K562 (cell line): ENCODE data around the gene RABGAP1L. TPM values are rescaled to one million over a fixed set of nuclear protein-coding genes. Genes with fewer than 3 reads are reported as not detected.

Experiments used
- ATAC-seq: fragments of 200-7000 bp; cut with Tn5 transposase; 3 replicates; pipeline ENCODE4 v1.9.1; 2020; ENCODE audit warnings: moderate library complexity
- BruUV-seq: library from RNA; stranded (reverse); fragments of 400-500 nt; replicated peaks from 2 replicates; lab custom pipeline; 2021; lab: Mats Ljungman, UMichigan
- CTCF ChIA-PET: fragments of 300-600 bp; formaldehyde crosslinking; extraction: SDS; loops from one replicate; lab custom pipeline; 2021; ENCODE audit warnings: low intra/inter-chr PET ratio; lab: Yijun Ruan, JAX
- POLR2A ChIA-PET: fragments of 300-600, 350-650 bp; sonication (Branson Sonifier 250); formaldehyde crosslinking; extraction: SDS; loops from one replicate; lab custom pipeline; 2021; ENCODE audit warnings: antibody characterized with exemption, inconsistent platforms; lab: Yijun Ruan, JAX
- DNase-seq, 4 experiments: peaks; one replicate each; pipeline versions ENCODE4 v3.0.0 to v3.0.0-alpha.2; 2011 to 2018; ENCODE audit warnings: low spot score in 3 of 4, mixed read lengths in 3 of 4; ENCODE audit errors: extremely low read depth in 1 of 4
- FAIRE-seq: peaks from 2 replicates; lab custom pipeline; 2011; peaks lifted over from hg19 to GRCh38; lab: Jason Lieb, UNC
- H2AFZ ChIP-seq: 2 replicates; pipeline ENCODE4 v1.6.0; 2011; ENCODE audit warnings: low read depth, low read length, control low read depth, inconsistent platforms
- H3K27ac ChIP-seq: fragments of 200-600 bp; 3 replicates; pipeline ENCODE4 v1.8.0; 2011; ENCODE audit warnings: low read depth, mild to moderate bottlenecking, control low read depth, inconsistent platforms, low read length, moderate library complexity, mixed read lengths; ENCODE audit errors: extremely low read depth
- H3K27me3 ChIP-seq, 2 experiments: fragments of 300-600 bp in 1 of 2; 2 replicates in 1 of 2; 3 replicates in 1 of 2; pipeline versions ENCODE4 v1.6.0 to v1.8.0; 2011; ENCODE audit warnings: inconsistent platforms in 2 of 2, low read length in 2 of 2, mild to moderate bottlenecking in 1 of 2, mixed read lengths in 1 of 2, moderate library complexity in 1 of 2; ENCODE audit not compliant: control insufficient read depth in 2 of 2, insufficient read depth in 2 of 2
- H3K36me3 ChIP-seq: fragments of 300-600 bp; 3 replicates; pipeline ENCODE4 v1.8.0; 2011; ENCODE audit warnings: mild to moderate bottlenecking, low read length, inconsistent platforms; ENCODE audit not compliant: control insufficient read depth, insufficient read depth
- H3K4me1 ChIP-seq, 2 experiments: fragments of 200-600 bp in 1 of 2; replicated peaks in 1 of 2; 2 replicates in 1 of 2; 3 replicates in 1 of 2; pipeline versions ENCODE4 v1.5.1 to v1.8.0; 2011; ENCODE audit warnings: inconsistent platforms in 2 of 2, low read length in 2 of 2, mild to moderate bottlenecking in 1 of 2, mixed read lengths in 1 of 2, moderate library complexity in 1 of 2; ENCODE audit not compliant: control insufficient read depth in 2 of 2, insufficient read depth in 2 of 2
- H3K4me2 ChIP-seq: 2 replicates; pipeline ENCODE4 v1.6.1; 2011; ENCODE audit warnings: low read length, control low read depth, inconsistent platforms, mixed read lengths; ENCODE audit not compliant: insufficient read depth
- H3K4me3 ChIP-seq: fragments of 200-600 bp; sonication (generic), shearing (Covaris generic); 2 replicates; pipeline ENCODE4 v1.5.1; 2016; ENCODE audit warnings: control low read depth, inconsistent platforms
- H3K79me2 ChIP-seq: fragments of 200-600 bp; 3 replicates; pipeline ENCODE4 v1.8.0; 2011; ENCODE audit warnings: low read length, inconsistent platforms; ENCODE audit not compliant: control insufficient read depth, insufficient read depth
- H3K9ac ChIP-seq, 2 experiments: 2 replicates each; pipeline versions ENCODE4 v1.6.0 to v1.6.1; 2011; ENCODE audit warnings: low read depth in 2 of 2, low read length in 2 of 2, control low read depth in 1 of 2, inconsistent platforms in 1 of 2, mild to moderate bottlenecking in 1 of 2, mixed read lengths in 1 of 2; ENCODE audit not compliant: insufficient read depth in 1 of 2
- H3K9me1 ChIP-seq: one replicate; pipeline ENCODE4 v1.6.0; 2011; ENCODE audit warnings: inconsistent platforms, mild to moderate bottlenecking, low read length, moderate library complexity; ENCODE audit not compliant: control insufficient read depth, insufficient read depth
- H3K9me3 ChIP-seq: replicated peaks from 2 replicates; pipeline ENCODE4 v1.5.1; 2011; ENCODE audit warnings: low read depth, low read length, inconsistent platforms; ENCODE audit not compliant: control insufficient read depth, insufficient read depth
- H4K20me1 ChIP-seq: replicated peaks from 2 replicates; pipeline ENCODE4 v1.6.1; 2011; ENCODE audit warnings: low read length, inconsistent platforms, mixed read lengths; ENCODE audit not compliant: control insufficient read depth, insufficient read depth
- HDAC8 ChIP-seq: fragments of 450-650 bp; IDR thresholded peaks from 2 replicates; pipeline ENCODE4 v1.6.1; 2016; ENCODE audit warnings: mild to moderate bottlenecking, missing genetic modification characterization, moderate library complexity, missing compliant biosample characterization
- RAD21 ChIP-seq, 2 experiments: fragments of 250-450 bp in 1 of 2; fragments of 450-650 bp in 1 of 2; sonication (Bioruptor Pico) in 1 of 2; formaldehyde crosslinking in 1 of 2; IDR thresholded peaks in 1 of 2; conservative IDR thresholded peaks in 1 of 2; 2 replicates each; pipeline versions ENCODE4 v1.4.0 to v1.8.0; 2020 to 2022; ENCODE audit warnings: mild to moderate bottlenecking in 2 of 2, moderate library complexity in 1 of 2
- RNF2 ChIP-seq: sonication (generic); IDR thresholded peaks from 2 replicates; pipeline ENCODE4 v1.6.1; 2016
- TBP ChIP-seq: optimal IDR thresholded peaks from 2 replicates; pipeline ENCODE3; 2011; ENCODE audit warnings: low read depth, low read length, improper control_type of control experiment
- ZFP1 ChIP-seq: fragments of 450-650 bp; formaldehyde crosslinking; IDR thresholded peaks from 2 replicates; pipeline ENCODE4 v1.4.0; 2020; ENCODE audit warnings: mild to moderate bottlenecking, mixed read lengths
- ZNF146 ChIP-seq: IDR thresholded peaks from one replicate; pipeline ENCODE4 v1.6.1; 2018; ENCODE audit warnings: missing compliant biosample characterization; ENCODE audit not compliant: unreplicated experiment
- ZNF184 ChIP-seq: sonication (generic); formaldehyde crosslinking; IDR thresholded peaks from 2 replicates; pipeline ENCODE4 v1.5.0; 2020; ENCODE audit warnings: missing genetic modification reagents
- WGBS: fragments of 100-300 bp; shearing (Covaris generic); methylation state at CpG from one replicate; pipeline ENCODE4 v1.1.6; 2016; ENCODE audit warnings: low coverage, mixed read lengths; ENCODE audit not compliant: insufficient coverage; ENCODE audit errors: missing lambda C conversion rate; 5-methylcytosine and 5-hydroxymethylcytosine counted together
- in situ Hi-C: fragments of 300-500 bp; cut with MboI; formaldehyde crosslinking; loops from 4 replicates; pipeline ENCODE4 v1.15.0; 2018; ENCODE audit warnings: inconsistent platforms, mixed read lengths
- intact Hi-C: fragments of 100-400 bp; cut with micrococcal nuclease; formaldehyde crosslinking; loops from 2 replicates; pipeline ENCODE4 v1.14.2; 2022
- polyA plus RNA-seq, 8 experiments: library from polyadenylated mRNA; depleted of rRNA in 4 of 8; stranded (reverse) in 5 of 8; unstranded in 3 of 8; fragments of >200 nt; fragmentation: Nextera tagmentation in 2 of 8; fragmentation: Illumina TruSeq in 1 of 8; extraction: Ambion mirVana in 2 of 8; extraction: Trizol in 1 of 8; gene quantifications; 2 replicates each; pipeline versions ENCODE4 v1.2.1 to v1.2.3, GENCODE V29; 2011 to 2014; ENCODE audit warnings: inconsistent platforms in 1 of 8, missing spikeins in 1 of 8
- total RNA-seq, 7 experiments: library from RNA; depleted of rRNA in 6 of 7; stranded (reverse); fragments of >200 nt in 6 of 7; fragmentation: Illumina TruSeq in 2 of 7; extraction: Trizol in 2 of 7; gene quantifications; 2 replicates each; pipeline versions ENCODE4 v1.2.1 to v1.2.3, GENCODE V29; 2011 to 2021; ENCODE audit warnings: low replicate concordance in 1 of 7
- TF ChIP-seq, protein P1 (sequence below): fragments of 450-650 bp; IDR thresholded peaks from 2 replicates; pipeline ENCODE4 v1.6.1; 2018; ENCODE audit not compliant: partially characterized antibody
- TF ChIP-seq, protein P2 (sequence below): IDR thresholded peaks from 2 replicates; pipeline ENCODE4 v1.6.1; 2012; ENCODE audit warnings: low read depth, low read length, improper control_type of control experiment, borderline replicate concordance
- TF ChIP-seq, protein P3 (sequence below): fragments of 250-450 bp; sonication (Bioruptor Pico); IDR thresholded peaks from 2 replicates; pipeline ENCODE4 v1.8.0; 2022; ENCODE audit warnings: inconsistent platforms, mild to moderate bottlenecking, moderate library complexity, borderline replicate concordance
- TF ChIP-seq, protein P4 (sequence below): fragments of 250-450 bp; sonication (Bioruptor Pico); IDR thresholded peaks from 2 replicates; pipeline ENCODE4 v1.5.0; 2021; ENCODE audit warnings: mild to moderate bottlenecking, borderline replicate concordance

RABGAP1L gene
- total and polyA plus RNA-seq, 9 of the 15 experiments (the other 6 are each of a cell fraction or from before 2014, with no cell fraction given): 16.5 to 44.9 (median 26.7) TPM

DNA sequence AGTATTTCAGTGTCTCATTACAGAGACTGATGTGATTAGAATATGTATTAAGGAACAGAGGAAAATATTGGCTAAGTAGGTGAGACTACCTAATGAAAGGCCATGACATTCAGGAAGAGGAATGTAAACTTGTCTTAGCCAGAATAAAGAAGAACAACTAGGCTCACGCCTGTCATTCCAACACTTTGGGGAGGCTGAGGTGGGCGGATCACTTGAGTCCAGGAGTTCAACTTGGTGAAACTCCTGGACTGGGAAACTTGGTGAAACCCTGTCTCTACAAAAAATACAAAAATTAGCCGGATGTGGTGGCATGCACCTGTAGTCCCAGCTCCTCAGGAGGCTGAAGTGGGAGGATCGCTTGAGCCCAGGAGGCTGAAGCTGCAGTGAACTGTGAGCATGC is 825.6 kb downstream of the RABGAP1L start:
- ChIA-PET CTCF (no interaction called here), POLR2A (interaction anchor here (0.7 to 7.5 kb wide), 2 partner anchors 15 to 224 kb away, joined by 3 to 60 read pairs; partner anchors contain the start of gene CACYBP)
- H3K9me1 ChIP-seq: no peaks in the 10 kb centered on the region
- DNase-seq: no peak
- no peak for FAIRE-seq
- WGBS: 77% methylated on average over 4 of the region's 4 CpGs
- no peaks in the 10 kb centered on the region for H4K20me1 ChIP-seq
- no peaks in the 10 kb centered on the region for H3K4me1 ChIP-seq
- H3K9me3 ChIP-seq: no peaks in the 10 kb centered on the region; the same call in 1 of the 2 replicates
- no TSS peak for BruUV-seq
- H2AFZ ChIP-seq: no peak overlapping the region
- intact Hi-C loops (no loop called here), in situ Hi-C loops (loop anchor here (10.0 to 25.0 kb wide), 2 partner anchors 100 to 723 kb away; no protein-coding TSS in a partner anchor)
- no peak overlapping the region for H3K9ac ChIP-seq
- H3K27me3 ChIP-seq: no peaks in the 10 kb centered on the region
- H3K4me2 ChIP-seq: no peak overlapping the region
- TF ChIP-seq RNF2 (no peak), ZNF184 (CRISPR knock-in tag) (no peak), ZNF146 (CRISPR knock-in tag) (no peak), TBP (no peak), ZFP1 (CRISPR knock-in tag) (no peak), RAD21 (CRISPR knock-in tag; conservative IDR thresholded peaks at IDR 0.05 in 1 of 2, IDR thresholded peaks at IDR 0.05 in 1 of 2) (no peak), HDAC8 (no peak)
- TF ChIP-seq, protein P1, sequence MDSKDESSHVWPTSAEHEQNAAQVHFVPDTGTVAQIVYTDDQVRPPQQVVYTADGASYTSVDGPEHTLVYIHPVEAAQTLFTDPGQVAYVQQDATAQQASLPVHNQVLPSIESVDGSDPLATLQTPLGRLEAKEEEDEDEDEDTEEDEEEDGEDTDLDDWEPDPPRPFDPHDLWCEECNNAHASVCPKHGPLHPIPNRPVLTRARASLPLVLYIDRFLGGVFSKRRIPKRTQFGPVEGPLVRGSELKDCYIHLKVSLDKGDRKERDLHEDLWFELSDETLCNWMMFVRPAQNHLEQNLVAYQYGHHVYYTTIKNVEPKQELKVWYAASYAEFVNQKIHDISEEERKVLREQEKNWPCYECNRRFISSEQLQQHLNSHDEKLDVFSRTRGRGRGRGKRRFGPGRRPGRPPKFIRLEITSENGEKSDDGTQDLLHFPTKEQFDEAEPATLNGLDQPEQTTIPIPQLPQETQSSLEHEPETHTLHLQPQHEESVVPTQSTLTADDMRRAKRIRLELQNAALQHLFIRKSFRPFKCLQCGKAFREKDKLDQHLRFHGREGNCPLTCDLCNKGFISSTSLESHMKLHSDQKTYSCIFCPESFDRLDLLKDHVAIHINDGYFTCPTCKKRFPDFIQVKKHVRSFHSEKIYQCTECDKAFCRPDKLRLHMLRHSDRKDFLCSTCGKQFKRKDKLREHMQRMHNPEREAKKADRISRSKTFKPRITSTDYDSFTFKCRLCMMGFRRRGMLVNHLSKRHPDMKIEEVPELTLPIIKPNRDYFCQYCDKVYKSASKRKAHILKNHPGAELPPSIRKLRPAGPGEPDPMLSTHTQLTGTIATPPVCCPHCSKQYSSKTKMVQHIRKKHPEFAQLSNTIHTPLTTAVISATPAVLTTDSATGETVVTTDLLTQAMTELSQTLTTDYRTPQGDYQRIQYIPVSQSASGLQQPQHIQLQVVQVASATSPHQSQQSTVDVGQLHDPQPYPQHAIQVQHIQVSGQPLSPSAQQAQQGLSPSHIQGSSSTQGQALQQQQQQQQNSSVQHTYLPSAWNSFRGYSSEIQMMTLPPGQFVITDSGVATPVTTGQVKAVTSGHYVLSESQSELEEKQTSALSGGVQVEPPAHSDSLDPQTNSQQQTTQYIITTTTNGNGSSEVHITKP: no peak
- TF ChIP-seq, protein P2, sequence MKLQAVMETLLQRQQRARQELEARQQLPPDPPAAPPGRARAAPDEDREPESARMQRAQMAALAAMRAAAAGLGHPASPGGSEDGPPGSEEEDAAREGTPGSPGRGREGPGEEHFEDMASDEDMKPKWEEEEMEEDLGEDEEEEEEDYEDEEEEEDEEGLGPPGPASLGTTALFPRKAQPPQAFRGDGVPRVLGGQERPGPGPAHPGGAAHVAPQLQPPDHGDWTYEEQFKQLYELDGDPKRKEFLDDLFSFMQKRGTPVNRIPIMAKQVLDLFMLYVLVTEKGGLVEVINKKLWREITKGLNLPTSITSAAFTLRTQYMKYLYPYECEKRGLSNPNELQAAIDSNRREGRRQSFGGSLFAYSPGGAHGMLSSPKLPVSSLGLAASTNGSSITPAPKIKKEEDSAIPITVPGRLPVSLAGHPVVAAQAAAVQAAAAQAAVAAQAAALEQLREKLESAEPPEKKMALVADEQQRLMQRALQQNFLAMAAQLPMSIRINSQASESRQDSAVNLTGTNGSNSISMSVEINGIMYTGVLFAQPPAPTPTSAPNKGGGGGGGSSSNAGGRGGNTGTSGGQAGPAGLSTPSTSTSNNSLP: no peak
- TF ChIP-seq, protein P3, sequence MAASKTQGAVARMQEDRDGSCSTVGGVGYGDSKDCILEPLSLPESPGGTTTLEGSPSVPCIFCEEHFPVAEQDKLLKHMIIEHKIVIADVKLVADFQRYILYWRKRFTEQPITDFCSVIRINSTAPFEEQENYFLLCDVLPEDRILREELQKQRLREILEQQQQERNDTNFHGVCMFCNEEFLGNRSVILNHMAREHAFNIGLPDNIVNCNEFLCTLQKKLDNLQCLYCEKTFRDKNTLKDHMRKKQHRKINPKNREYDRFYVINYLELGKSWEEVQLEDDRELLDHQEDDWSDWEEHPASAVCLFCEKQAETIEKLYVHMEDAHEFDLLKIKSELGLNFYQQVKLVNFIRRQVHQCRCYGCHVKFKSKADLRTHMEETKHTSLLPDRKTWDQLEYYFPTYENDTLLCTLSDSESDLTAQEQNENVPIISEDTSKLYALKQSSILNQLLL: no peak
- TF ChIP-seq, protein P4, sequence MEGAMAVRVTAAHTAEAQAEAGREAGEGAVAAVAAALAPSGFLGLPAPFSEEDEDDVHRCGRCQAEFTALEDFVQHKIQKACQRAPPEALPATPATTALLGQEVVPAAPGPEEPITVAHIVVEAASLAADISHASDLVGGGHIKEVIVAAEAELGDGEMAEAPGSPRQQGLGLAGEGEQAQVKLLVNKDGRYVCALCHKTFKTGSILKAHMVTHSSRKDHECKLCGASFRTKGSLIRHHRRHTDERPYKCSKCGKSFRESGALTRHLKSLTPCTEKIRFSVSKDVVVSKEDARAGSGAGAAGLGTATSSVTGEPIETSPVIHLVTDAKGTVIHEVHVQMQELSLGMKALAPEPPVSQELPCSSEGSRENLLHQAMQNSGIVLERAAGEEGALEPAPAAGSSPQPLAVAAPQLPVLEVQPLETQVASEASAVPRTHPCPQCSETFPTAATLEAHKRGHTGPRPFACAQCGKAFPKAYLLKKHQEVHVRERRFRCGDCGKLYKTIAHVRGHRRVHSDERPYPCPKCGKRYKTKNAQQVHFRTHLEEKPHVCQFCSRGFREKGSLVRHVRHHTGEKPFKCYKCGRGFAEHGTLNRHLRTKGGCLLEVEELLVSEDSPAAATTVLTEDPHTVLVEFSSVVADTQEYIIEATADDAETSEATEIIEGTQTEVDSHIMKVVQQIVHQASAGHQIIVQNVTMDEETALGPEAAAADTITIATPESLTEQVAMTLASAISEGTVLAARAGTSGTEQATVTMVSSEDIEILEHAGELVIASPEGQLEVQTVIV (CRISPR knock-in tag): no peak
- no peaks in the 10 kb centered on the region for H3K79me2 ChIP-seq
- no peak for ATAC-seq
- H3K27ac ChIP-seq: no peak overlapping the region
- H3K36me3 ChIP-seq: peaks cover 24% of the 10 kb centered on the region
- H3K4me3 ChIP-seq: no peak overlapping the region
